HL-60 (cell line): ENCODE data around the gene CCNYL1.

Source experiments
- CTCF ChIP-seq: IDR thresholded peaks from one replicate; pipeline ENCODE4 v1.5.1; 2011; ENCODE audit warnings: low read length, control low read depth, inconsistent platforms; ENCODE audit not compliant: insufficient read depth
- POLR2AphosphoS5 ChIP-seq: IDR thresholded peaks from 2 replicates; pipeline ENCODE4 v1.6.1; 2012; ENCODE audit warnings: low read depth
- TF ChIP-seq, protein P1 (sequence below): IDR thresholded peaks from 2 replicates; pipeline ENCODE4 v1.6.1; 2012; ENCODE audit warnings: low read depth; ENCODE audit not compliant: insufficient replicate concordance

DNA sequence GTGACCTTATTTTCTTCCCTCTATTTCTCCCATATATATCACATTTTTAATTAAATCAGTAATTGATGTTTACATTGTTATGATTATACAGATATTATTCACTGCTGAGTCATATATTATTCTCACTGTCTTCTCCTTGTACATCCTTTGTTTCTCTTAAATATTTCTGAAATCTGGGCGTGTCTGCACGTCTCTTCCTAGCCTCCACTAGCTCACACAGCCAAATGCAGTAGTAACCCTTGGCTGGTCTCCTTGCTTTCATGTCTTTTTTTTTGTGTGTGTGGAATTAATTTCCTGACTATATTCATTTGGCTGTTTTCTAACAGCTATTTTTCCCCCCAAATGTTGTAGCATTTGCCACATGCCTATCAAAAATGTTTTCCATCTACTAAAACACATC lies 15.8 kb downstream of the CCNYL1 start:
- TF ChIP-seq CTCF = no peak
- TF ChIP-seq, protein P1, sequence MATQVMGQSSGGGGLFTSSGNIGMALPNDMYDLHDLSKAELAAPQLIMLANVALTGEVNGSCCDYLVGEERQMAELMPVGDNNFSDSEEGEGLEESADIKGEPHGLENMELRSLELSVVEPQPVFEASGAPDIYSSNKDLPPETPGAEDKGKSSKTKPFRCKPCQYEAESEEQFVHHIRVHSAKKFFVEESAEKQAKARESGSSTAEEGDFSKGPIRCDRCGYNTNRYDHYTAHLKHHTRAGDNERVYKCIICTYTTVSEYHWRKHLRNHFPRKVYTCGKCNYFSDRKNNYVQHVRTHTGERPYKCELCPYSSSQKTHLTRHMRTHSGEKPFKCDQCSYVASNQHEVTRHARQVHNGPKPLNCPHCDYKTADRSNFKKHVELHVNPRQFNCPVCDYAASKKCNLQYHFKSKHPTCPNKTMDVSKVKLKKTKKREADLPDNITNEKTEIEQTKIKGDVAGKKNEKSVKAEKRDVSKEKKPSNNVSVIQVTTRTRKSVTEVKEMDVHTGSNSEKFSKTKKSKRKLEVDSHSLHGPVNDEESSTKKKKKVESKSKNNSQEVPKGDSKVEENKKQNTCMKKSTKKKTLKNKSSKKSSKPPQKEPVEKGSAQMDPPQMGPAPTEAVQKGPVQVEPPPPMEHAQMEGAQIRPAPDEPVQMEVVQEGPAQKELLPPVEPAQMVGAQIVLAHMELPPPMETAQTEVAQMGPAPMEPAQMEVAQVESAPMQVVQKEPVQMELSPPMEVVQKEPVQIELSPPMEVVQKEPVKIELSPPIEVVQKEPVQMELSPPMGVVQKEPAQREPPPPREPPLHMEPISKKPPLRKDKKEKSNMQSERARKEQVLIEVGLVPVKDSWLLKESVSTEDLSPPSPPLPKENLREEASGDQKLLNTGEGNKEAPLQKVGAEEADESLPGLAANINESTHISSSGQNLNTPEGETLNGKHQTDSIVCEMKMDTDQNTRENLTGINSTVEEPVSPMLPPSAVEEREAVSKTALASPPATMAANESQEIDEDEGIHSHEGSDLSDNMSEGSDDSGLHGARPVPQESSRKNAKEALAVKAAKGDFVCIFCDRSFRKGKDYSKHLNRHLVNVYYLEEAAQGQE = no peak
- TF ChIP-seq POLR2AphosphoS5 = no peak
